PC-3 (cell line): ENCODE measurements around the gene AHNAK2. TPM values are rescaled to one million over a fixed set of nuclear protein-coding genes. Genes with fewer than 3 reads are reported as not detected.
A peak's percentile ranks its signal among the peaks of the same experiment; 100 is the strongest.

Experiments used
- ATAC-seq: fragments of 200-7000 bp; cut with Tn5 transposase; 2 replicates; pipeline ENCODE4 v1.9.1; 2020; ENCODE audit warnings: mild to moderate bottlenecking, moderate library complexity
- BruUV-seq: library from RNA; stranded (reverse); fragments of 400-500 nt; replicated peaks from 2 replicates; lab custom pipeline; 2021; lab: Mats Ljungman, UMichigan
- CTCF ChIA-PET: fragments of 300-600 bp; sonication (Branson Sonifier 250); formaldehyde crosslinking; loops from one replicate; lab custom pipeline; 2022; ENCODE audit warnings: antibody characterized with exemption; lab: Charles Lee
- POLR2A ChIA-PET: fragments of 300-600 bp; sonication (Branson Sonifier 250); formaldehyde crosslinking; loops from one replicate; lab custom pipeline; 2022; ENCODE audit warnings: antibody characterized with exemption; ENCODE audit not compliant: unreplicated experiment; lab: Charles Lee
- DNase-seq: peaks from one replicate; pipeline ENCODE4 v3.0.0-alpha.2; 2015
- H2AFZ ChIP-seq: fragments of 300-600 bp; sonication (generic); 2 replicates; pipeline ENCODE4 v1.6.0; 2016; ENCODE audit warnings: antibody characterized with exemption, low read length
- H3F3A ChIP-seq: fragments of 300-600 bp; sonication (generic); one replicate; pipeline ENCODE4 v1.6.0; 2017; ENCODE audit warnings: antibody characterized with exemption, low read length, control low read depth, mild to moderate bottlenecking; ENCODE audit not compliant: unreplicated experiment
- H3K27ac ChIP-seq: fragments of 300-600 bp; sonication (generic); 2 replicates; pipeline ENCODE4 v1.5.1; 2016; ENCODE audit warnings: mild to moderate bottlenecking, low read length
- H3K27me3 ChIP-seq: fragments of 300-600 bp; sonication (generic); 2 replicates; pipeline ENCODE4 v1.6.1; 2016; ENCODE audit warnings: low read length, mixed read lengths
- H3K36me3 ChIP-seq: fragments of 300-600 bp; sonication (generic); 2 replicates; pipeline ENCODE4 v1.6.1; 2016; ENCODE audit warnings: low read depth, mixed run types, low read length, mixed read lengths
- H3K4me1 ChIP-seq: fragments of 300-600 bp; sonication (generic); 2 replicates; pipeline ENCODE4 v1.5.1; 2016; ENCODE audit warnings: low read length; ENCODE audit not compliant: insufficient read depth
- H3K4me2 ChIP-seq: fragments of 300-600 bp; sonication (generic); 2 replicates; pipeline ENCODE4 v1.6.0; 2016; ENCODE audit warnings: low read length
- H3K4me3 ChIP-seq: fragments of 300-600 bp; sonication (generic); 2 replicates; pipeline ENCODE4 v1.5.1; 2016; ENCODE audit warnings: mild to moderate bottlenecking, low read length, mixed read lengths
- H3K79me2 ChIP-seq: fragments of 300-600 bp; sonication (generic); 2 replicates; pipeline ENCODE4 v1.6.1; 2017; ENCODE audit warnings: low read length, mixed read lengths
- H3K9ac ChIP-seq: fragments of 300-600 bp; sonication (generic); 2 replicates; pipeline ENCODE4 v1.6.0; 2016; ENCODE audit warnings: mild to moderate bottlenecking, low read length
- H3K9me2 ChIP-seq: fragments of 300-600 bp; sonication (generic); replicated peaks from 2 replicates; pipeline ENCODE4 v1.6.1; 2016; ENCODE audit warnings: mixed run types, low read length, mixed read lengths
- H3K9me3 ChIP-seq: fragments of 300-600 bp; sonication (generic); 2 replicates; pipeline ENCODE4 v1.6.1; 2016; ENCODE audit warnings: low read length, mixed read lengths
- H4K20me1 ChIP-seq: fragments of 300-600 bp; sonication (generic); 2 replicates; pipeline ENCODE4 v1.6.1; 2016; ENCODE audit warnings: low read length, mixed read lengths
- EZH2 ChIP-seq: fragments of 300-600 bp; sonication (generic); IDR thresholded peaks from one replicate; pipeline ENCODE4 v1.6.1; 2017; ENCODE audit warnings: antibody characterized with exemption, mild to moderate bottlenecking, low read length; ENCODE audit not compliant: unreplicated experiment
- EZH2phosphoT487 ChIP-seq: fragments of 300-600 bp; sonication (generic); IDR thresholded peaks from 2 replicates; pipeline ENCODE4 v1.6.1; 2018; ENCODE audit warnings: mild to moderate bottlenecking, antibody characterized with exemption, low read length, borderline replicate concordance
- intact Hi-C: fragments of 100-400 bp; cut with micrococcal nuclease; formaldehyde crosslinking; loops from 2 replicates; pipeline ENCODE4 v1.9.0; 2023
- total RNA-seq: library from RNA; depleted of rRNA; stranded (reverse); fragments of >200 nt; gene quantifications from 2 replicates; pipeline ENCODE4 v1.2.3, GENCODE V29; 2014
- TF ChIP-seq, protein P1 (sequence below): fragments of 300-600 bp; sonication (generic); conservative IDR thresholded peaks from 2 replicates; pipeline ENCODE4 v1.5.1; 2017; ENCODE audit warnings: antibody characterized with exemption, low read depth, mild to moderate bottlenecking, low read length

The AHNAK2 gene
- total RNA-seq, 1 experiment from 2014 or later, result 25.0 TPM

DNA sequence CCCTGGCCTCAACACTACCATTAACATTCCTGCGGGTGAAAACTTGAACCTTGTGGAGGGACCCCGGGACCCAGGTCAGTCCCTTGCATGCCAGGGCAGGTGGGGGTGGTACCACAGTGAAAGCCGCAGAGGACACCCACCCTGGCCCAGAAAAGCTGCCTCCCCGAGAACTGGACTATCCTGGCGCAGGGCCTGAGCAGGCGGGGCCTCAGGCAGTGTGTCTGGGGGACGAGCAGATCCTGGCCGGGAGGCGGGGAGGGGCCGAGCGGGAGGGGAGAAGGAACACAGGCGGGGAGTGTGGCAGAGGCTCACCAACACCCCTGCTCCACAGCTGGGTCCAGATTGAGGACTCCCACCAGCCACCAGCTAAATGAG is 10.0 kb downstream of the AHNAK2 start:
- DNase-seq (peak; percentile 71), ATAC-seq (peak; percentile 5; the same call in 1 of the 2 replicates)
- Histone ChIP-seq H3K4me1 (peaks cover 63% of the 10 kb centered on the region), H3K9me3 (no peaks in the 10 kb centered on the region), H3K27me3 (no peaks in the 10 kb centered on the region), H3K36me3 (no peaks in the 10 kb centered on the region), H3K4me2 (peak overlapping the region; percentile 87), H3F3A (no peaks in the 10 kb centered on the region), H4K20me1 (no peaks in the 10 kb centered on the region), H3K27ac (peak overlapping the region; percentile 61), H3K9me2 (no peaks in the 10 kb centered on the region), H3K4me3 (peak overlapping the region; percentile 56), H2AFZ (peak overlapping the region; percentile 76), H3K79me2 (peaks cover 13% of the 10 kb centered on the region; the same call in 1 of the 2 replicates), H3K9ac (peak overlapping the region; percentile 52)
- ChIA-PET POLR2A (no interaction called here), CTCF (no interaction called here)
- no TSS peak for BruUV-seq
- TF ChIP-seq EZH2, result no peak
- TF ChIP-seq, protein P1, sequence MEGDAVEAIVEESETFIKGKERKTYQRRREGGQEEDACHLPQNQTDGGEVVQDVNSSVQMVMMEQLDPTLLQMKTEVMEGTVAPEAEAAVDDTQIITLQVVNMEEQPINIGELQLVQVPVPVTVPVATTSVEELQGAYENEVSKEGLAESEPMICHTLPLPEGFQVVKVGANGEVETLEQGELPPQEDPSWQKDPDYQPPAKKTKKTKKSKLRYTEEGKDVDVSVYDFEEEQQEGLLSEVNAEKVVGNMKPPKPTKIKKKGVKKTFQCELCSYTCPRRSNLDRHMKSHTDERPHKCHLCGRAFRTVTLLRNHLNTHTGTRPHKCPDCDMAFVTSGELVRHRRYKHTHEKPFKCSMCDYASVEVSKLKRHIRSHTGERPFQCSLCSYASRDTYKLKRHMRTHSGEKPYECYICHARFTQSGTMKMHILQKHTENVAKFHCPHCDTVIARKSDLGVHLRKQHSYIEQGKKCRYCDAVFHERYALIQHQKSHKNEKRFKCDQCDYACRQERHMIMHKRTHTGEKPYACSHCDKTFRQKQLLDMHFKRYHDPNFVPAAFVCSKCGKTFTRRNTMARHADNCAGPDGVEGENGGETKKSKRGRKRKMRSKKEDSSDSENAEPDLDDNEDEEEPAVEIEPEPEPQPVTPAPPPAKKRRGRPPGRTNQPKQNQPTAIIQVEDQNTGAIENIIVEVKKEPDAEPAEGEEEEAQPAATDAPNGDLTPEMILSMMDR, result no peak
- no peak for TF ChIP-seq EZH2phosphoT487
- intact Hi-C loops, result no loop called here

DNA sequence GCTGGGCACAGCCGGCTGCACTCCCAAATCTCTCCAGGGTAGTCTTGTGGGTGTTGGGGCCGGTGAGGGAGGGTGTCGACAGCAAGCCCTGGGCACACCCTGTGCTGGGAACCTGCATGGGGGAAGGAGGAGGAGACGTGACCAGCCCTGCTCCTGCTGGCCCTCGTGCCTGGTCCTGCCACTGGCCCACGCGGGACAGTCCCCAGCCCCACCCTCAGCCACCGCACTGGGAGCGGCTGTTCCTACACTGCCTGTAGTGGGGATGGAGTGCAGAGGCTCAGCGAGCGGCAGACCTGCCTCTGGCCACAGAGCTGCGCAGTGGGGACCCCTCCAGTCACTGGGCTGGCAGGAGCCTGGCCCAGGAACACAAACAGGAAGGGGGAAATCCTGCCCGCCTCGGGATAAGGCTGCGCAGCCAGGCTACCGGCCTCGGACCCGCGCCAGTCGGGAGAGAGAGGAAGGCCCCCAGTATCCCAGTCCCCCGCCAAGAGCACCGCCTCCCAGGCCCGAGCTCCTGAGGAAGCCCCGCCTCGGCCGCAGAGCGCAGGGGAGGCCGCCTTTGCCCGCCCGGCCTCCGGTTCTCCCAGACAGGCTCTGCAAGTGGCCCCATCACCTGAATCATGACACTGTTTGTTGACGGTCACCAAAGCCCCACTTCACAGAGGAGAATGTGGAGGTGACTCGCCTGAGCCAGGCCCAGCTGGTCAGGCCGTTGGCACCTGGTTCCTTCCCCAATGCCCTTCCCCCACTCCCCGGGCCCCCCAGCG is 10.6 kb downstream of the AHNAK2 start:
- ChIA-PET CTCF (no interaction called here), POLR2A (no interaction called here)
- no TSS peak for BruUV-seq
- peaks cover 13% of the 10 kb centered on the region; the same call in 1 of the 2 replicates for H3K79me2 ChIP-seq
- peaks cover 58% of the 10 kb centered on the region for H3K4me1 ChIP-seq
- no peaks in the 10 kb centered on the region for H3K9me3 ChIP-seq
- H3K4me2 ChIP-seq, result peak overlapping the region; percentile 87
- peak overlapping the region; percentile 56 for H3K4me3 ChIP-seq
- TF ChIP-seq, protein P1, result no peak
- no peak for TF ChIP-seq EZH2phosphoT487
- TF ChIP-seq EZH2, result no peak
- H3K27ac ChIP-seq, result peak overlapping the region; percentile 61
- H3F3A ChIP-seq, result no peaks in the 10 kb centered on the region
- no peaks in the 10 kb centered on the region for H3K9me2 ChIP-seq
- H4K20me1 ChIP-seq, result no peaks in the 10 kb centered on the region
- DNase-seq (peak; percentile 70), ATAC-seq (peak; percentile 14)
- peak overlapping the region; percentile 76 for H2AFZ ChIP-seq
- peak overlapping the region; percentile 52 for H3K9ac ChIP-seq
- no peaks in the 10 kb centered on the region for H3K36me3 ChIP-seq
- no peaks in the 10 kb centered on the region for H3K27me3 ChIP-seq
- intact Hi-C loops, result no loop called here

DNA sequence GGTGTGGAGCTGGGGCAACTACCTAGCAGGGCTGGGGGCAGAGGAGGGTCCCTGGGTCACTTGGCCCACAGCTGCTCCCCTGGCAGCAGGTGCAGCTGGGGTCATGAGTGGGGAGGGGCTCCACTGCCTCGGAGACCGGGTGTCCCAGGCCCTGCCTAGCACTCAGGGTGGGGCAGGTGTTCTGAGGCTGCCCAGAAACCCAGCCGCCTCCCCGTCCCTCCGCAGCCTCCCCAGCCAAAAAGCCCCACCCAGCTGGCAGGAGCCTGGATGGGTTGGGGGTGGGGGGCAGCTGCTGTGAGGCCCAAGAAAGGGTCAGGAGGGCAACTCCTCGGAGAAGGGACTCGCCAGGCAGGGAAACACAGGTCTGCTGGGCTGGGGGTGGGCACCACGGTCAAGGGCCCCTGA is 11.2 kb downstream of the AHNAK2 start:
- TF ChIP-seq EZH2 (no peak), EZH2phosphoT487 (no peak)
- TF ChIP-seq, protein P1, result no peak
- Histone ChIP-seq H3K36me3 (no peaks in the 10 kb centered on the region), H3K27me3 (no peaks in the 10 kb centered on the region), H3K9ac (peak overlapping the region; percentile 52), H3K4me2 (peak overlapping the region; percentile 87), H3K9me2 (no peaks in the 10 kb centered on the region), H3K4me3 (peak overlapping the region; percentile 56), H4K20me1 (no peaks in the 10 kb centered on the region), H3K27ac (peak overlapping the region; percentile 61; the same call in 1 of the 2 replicates), H3K4me1 (peaks cover 53% of the 10 kb centered on the region), H2AFZ (peak overlapping the region; percentile 76; the same call in 1 of the 2 replicates), H3K9me3 (no peaks in the 10 kb centered on the region), H3F3A (no peaks in the 10 kb centered on the region), H3K79me2 (peaks cover 13% of the 10 kb centered on the region; the same call in 1 of the 2 replicates)
- ChIA-PET POLR2A (no interaction called here), CTCF (no interaction called here)
- no TSS peak for BruUV-seq
- DNase-seq (no peak), ATAC-seq (no peak)
- intact Hi-C loops, result no loop called here
